Thyroid gland (tissue), 4 donors: ENCODE measurements around the gene PKP3.

Experiments
- POLR2A ChIP-seq, 2 donors: fragments of 450-650 bp; IDR thresholded peaks; one replicate each; pipeline ENCODE4 v1.6.1; 2017; ENCODE audit warnings: antibody characterized with exemption in 2 of 2, mild to moderate bottlenecking in 2 of 2, moderate library complexity in 1 of 2
- TF ChIP-seq, protein P1 (sequence below), 6 experiments: fragments of 200-600 bp in 3 of 6; fragments of 450-650 bp in 3 of 6; sonication (generic) in 3 of 6; IDR thresholded peaks; one replicate each; pipeline ENCODE4 v1.5.1; 2016 to 2019; ENCODE audit warnings: antibody characterized with exemption in 6 of 6, mild to moderate bottlenecking in 2 of 6, inconsistent platforms in 1 of 6, moderate library complexity in 1 of 6

DNA sequence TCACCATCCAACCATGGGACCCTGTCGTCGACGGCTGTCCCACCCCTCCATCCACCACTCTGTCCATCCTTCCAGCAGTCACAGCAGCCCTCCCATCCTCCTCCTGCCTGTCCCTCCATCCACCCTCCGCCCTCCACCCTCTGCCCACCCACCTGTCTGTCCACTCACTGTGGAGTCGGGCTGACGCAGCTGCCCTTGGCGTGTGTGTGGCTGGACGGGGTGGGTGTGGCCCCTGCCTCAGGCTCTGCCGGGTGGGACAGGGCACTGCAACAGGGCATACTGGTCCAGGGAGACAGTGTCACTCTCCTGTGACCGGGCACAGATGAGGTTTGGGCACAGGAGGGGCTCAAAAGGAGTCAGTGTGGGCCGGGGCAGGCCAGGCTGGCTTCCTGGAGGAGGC, 1.9 kb downstream of the PKP3 start:
- TF ChIP-seq, protein P1, sequence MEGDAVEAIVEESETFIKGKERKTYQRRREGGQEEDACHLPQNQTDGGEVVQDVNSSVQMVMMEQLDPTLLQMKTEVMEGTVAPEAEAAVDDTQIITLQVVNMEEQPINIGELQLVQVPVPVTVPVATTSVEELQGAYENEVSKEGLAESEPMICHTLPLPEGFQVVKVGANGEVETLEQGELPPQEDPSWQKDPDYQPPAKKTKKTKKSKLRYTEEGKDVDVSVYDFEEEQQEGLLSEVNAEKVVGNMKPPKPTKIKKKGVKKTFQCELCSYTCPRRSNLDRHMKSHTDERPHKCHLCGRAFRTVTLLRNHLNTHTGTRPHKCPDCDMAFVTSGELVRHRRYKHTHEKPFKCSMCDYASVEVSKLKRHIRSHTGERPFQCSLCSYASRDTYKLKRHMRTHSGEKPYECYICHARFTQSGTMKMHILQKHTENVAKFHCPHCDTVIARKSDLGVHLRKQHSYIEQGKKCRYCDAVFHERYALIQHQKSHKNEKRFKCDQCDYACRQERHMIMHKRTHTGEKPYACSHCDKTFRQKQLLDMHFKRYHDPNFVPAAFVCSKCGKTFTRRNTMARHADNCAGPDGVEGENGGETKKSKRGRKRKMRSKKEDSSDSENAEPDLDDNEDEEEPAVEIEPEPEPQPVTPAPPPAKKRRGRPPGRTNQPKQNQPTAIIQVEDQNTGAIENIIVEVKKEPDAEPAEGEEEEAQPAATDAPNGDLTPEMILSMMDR (IDR thresholded peaks at IDR 0.05), result no peak
- TF ChIP-seq POLR2A (IDR thresholded peaks at IDR 0.05), result no peak
